ENCODE measurements around the gene SRPX.

The SRPX gene

GRCh38 chrX:38156838-38157237, 63.8 kb downstream of the SRPX start:
- no peak for TF ChIP-seq CTCF (IDR thresholded peaks at IDR 0.05; ENCODE audit: low read depth, low read length)
- no peak overlapping the region for H3K4me3 ChIP-seq (ENCODE audit: low read depth, low read length)

- H3K4me3 ChIP-seq (ENCODE audit: low read depth, low read length): no peak overlapping the region
- no peak for TF ChIP-seq CTCF (IDR thresholded peaks at IDR 0.05; ENCODE audit: low read depth, low read length)
Measured at GRCh38 chrX:38154818-38155217, 65.9 kb downstream of the SRPX start.

GRCh38 chrX:38154340-38154739, 66.3 kb downstream of the SRPX start:
- no peak overlapping the region for H3K4me3 ChIP-seq (ENCODE audit: low read depth, low read length)
- no peak for TF ChIP-seq CTCF (IDR thresholded peaks at IDR 0.05; ENCODE audit: low read depth, low read length)

GRCh38 chrX:38151441-38151840, 69.2 kb downstream of the SRPX start:
- no peak overlapping the region for H3K4me3 ChIP-seq (ENCODE audit: low read depth, low read length)
- no peak for TF ChIP-seq CTCF (IDR thresholded peaks at IDR 0.05; ENCODE audit: low read depth, low read length)

- no peak for TF ChIP-seq CTCF (IDR thresholded peaks at IDR 0.05; ENCODE audit: low read depth, low read length)
- no peak overlapping the region for H3K4me3 ChIP-seq (ENCODE audit: low read depth, low read length)
Measured at GRCh38 chrX:38150993-38151392, 69.7 kb downstream of the SRPX start.

- no peak overlapping the region for H3K4me3 ChIP-seq (ENCODE audit: low read depth, low read length)
- no peak for TF ChIP-seq CTCF (IDR thresholded peaks at IDR 0.05; ENCODE audit: low read depth, low read length)
Measured at GRCh38 chrX:38149016-38149415, 71.7 kb downstream of the SRPX start.

- H3K4me3 ChIP-seq (ENCODE audit: low read depth, low read length): no peak overlapping the region
- TF ChIP-seq CTCF (IDR thresholded peaks at IDR 0.05; ENCODE audit: low read depth, low read length): no peak
Measured at GRCh38 chrX:38142610-38143009, 78.1 kb downstream of the SRPX start.
